Mesangial cell (primary cell): ENCODE data around the gene CXCR1. TPM values are rescaled to one million over a fixed set of nuclear protein-coding genes. Genes with fewer than 3 reads are reported as not detected.

ENCODE experiments used
- total RNA-seq: library from RNA; depleted of rRNA; stranded (reverse); fragments of >200 nt; gene quantifications from 2 replicates; pipeline ENCODE4 v1.2.3, GENCODE V29; 2015

CXCR1 gene
- not detected in 2 replicates for total RNA-seq

GRCh38 chr2:218166791-218167190 is at the start of gene CXCR1:
Gene CXCR1, minus strand, starts transcription at chr2:218166962. Its CDS starts 1,751 bp downstream, at chr2:218165211.

DNA sequence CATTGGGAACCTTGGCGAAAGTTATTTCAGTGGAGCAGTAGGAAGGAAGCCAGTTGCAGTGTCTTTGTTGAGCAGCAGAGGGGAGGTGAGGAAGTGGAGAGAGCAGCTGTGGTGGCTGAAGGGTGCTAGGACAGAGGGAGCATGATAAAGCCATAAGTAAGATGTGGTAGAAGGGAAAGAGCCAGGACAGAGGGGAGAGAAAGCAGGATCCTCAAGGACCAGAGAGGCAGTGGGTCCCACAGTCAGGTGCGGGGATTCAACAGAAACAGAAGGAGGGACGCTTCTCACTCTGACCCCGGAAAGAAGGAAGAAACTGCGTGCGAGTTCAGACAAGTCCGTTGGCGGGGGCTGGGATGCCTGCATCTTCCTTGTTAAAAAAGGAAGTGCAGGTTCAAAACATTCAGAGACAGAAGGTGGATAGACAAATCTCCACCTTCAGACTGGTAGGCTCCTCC is 41.1 kb downstream of the CXCR1 start, which contains the start of gene CXCR2:
Gene CXCR2, plus strand, starts transcription at position 403 of the 455 bp plus-strand sequence. CDS start 8,774 bp downstream, outside the sequence.

Other genes starting within 250 kb of the CXCR1 start
- gene TNS1, start 164.0 kb downstream of the CXCR1 start, total RNA-seq, result 39.8 and 61.0 TPM in 2 replicates
- gene RUFY4, start 97.7 kb downstream of the CXCR1 start, total RNA-seq, result not detected in 2 replicates
- not detected in 2 replicates for gene CXCR2, start 40.9 kb downstream of the CXCR1 start, total RNA-seq
- 209 and 386 TPM in 2 replicates for gene ARPC2, start 50.2 kb upstream of the CXCR1 start, total RNA-seq
- gene GPBAR1, start 94.1 kb upstream of the CXCR1 start, total RNA-seq, result 0.13 and 0.16 TPM in 2 replicates
- 87.7 and 88.8 TPM in 2 replicates for gene AAMP, start 103.2 kb upstream of the CXCR1 start, total RNA-seq
- 49.9 and 87.0 TPM in 2 replicates for gene PNKD, start 103.6 kb upstream of the CXCR1 start, total RNA-seq
- 138 and 139 TPM in 2 replicates for gene TMBIM1, start 125.5 kb upstream of the CXCR1 start, total RNA-seq
- not detected in 2 replicates for gene CATIP, start 189.9 kb upstream of the CXCR1 start, total RNA-seq
- 0.63 TPM in 1 of 2 replicates, not detected in the other for gene SLC11A1, start 215.3 kb upstream of the CXCR1 start, total RNA-seq
- gene CTDSP1, start 232.9 kb upstream of the CXCR1 start, total RNA-seq, result 45.6 and 98.8 TPM in 2 replicates